ENCODE measurements around the gene KCNJ11. TPM values are rescaled to one million over a fixed set of nuclear protein-coding genes. Genes with fewer than 3 reads are reported as not detected.

The KCNJ11 gene
- total and polyA plus RNA-seq, 2 of the 8 experiments (the other 6 are each of a cell fraction or from before 2014, with no cell fraction given) = 3.8 to 6.3 TPM

DNA sequence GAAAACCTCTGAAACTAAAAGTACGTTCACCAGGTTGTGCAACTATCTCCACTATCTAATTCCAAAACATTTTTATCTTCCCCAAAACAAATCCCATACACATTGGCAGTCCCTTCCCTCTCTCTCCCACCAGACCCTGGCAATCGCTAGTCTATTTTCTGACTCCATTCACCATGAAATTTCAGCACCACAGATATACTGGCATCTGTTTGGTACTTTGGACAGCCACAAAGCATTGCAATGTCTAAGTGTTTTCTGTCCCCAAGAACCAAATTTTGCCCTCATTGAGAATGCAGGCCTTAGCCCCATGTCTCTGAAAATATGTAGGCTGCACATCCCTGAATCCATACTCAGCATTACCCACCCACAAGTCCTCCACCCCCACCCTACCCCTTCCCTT lies 28.0 kb upstream of the KCNJ11 start:
- H3K23me2 ChIP-seq (ENCODE audit: low read depth, low read length) = no peaks in the 10 kb centered on the region
- peaks cover 0 to 5% (median 3%) of the 10 kb centered on the region in 4 experiments; a peak in 4 of 7 replicates for H3K4me1 ChIP-seq (replicated peaks in 1 of 4; ENCODE audit: control insufficient read depth in 3 of 4, insufficient read depth in 4 of 4, low read length in 3 of 4)
- H3K9me3 ChIP-seq (ENCODE audit: insufficient read depth in 2 of 2, low read depth in 1 of 2, low read length in 1 of 2) = no peaks in the 10 kb centered on the region
- 92% methylated on average over 2 of the region's 2 CpGs; no CpG with 5 or more reads in 1 of the 2 experiments for WGBS, 2 experiments (ENCODE audit: extremely low coverage in 1 of 2, insufficient coverage in 1 of 2, insufficient read length in 1 of 2, insufficient replicate concordance in 2 of 2, low coverage in 1 of 2, low lambda C conversion rate in 2 of 2, missing lambda C conversion rate in 1 of 2)
- no peak overlapping the region for H2BK5ac ChIP-seq (ENCODE audit: low read depth, low read length)
- H3K4me3 ChIP-seq (ENCODE audit: extremely low read depth in 1 of 4, insufficient read depth in 2 of 4, low read depth in 3 of 4, low read length in 4 of 4) = no peak overlapping the region
- no peak overlapping the region for H2BK20ac ChIP-seq (ENCODE audit: low read length)
- H2BK15ac ChIP-seq (ENCODE audit: low read length) = no peak overlapping the region
- TF ChIP-seq SUZ12 (IDR thresholded peaks at IDR 0.05; ENCODE audit: low read length) (no peak), CHD1 (IDR thresholded peaks at IDR 0.05; ENCODE audit: low read depth, low read length) (no peak), CBX8 (IDR thresholded peaks at IDR 0.05; ENCODE audit: borderline replicate concordance, low read depth, low read length) (no peak)
- POLR2A ChIA-PET (ENCODE audit: partially characterized antibody) = no interaction called here
- no peak overlapping the region for H2AFZ ChIP-seq (ENCODE audit: low read length)
- no peaks in the 10 kb centered on the region for H3K36me3 ChIP-seq (ENCODE audit: control insufficient read depth in 2 of 4, insufficient read depth in 4 of 4, low read length in 3 of 4)
- H3K79me2 ChIP-seq (ENCODE audit: control insufficient read depth in 1 of 2, insufficient read depth in 2 of 2, low read length in 2 of 2) = no peaks in the 10 kb centered on the region
- H2BK120ac ChIP-seq (replicated peaks; ENCODE audit: low read depth, low read length) = no peak overlapping the region
- no peak for FAIRE-seq
- H4K8ac ChIP-seq (ENCODE audit: extremely low read depth, insufficient read depth, low read length) = no peak overlapping the region
- CTCF ChIA-PET (ENCODE audit: partially characterized antibody) = interaction anchor here (1.5 to 38.8 kb wide), 2 partner anchors 23 to 96 kb away, joined by 3 to 1414 read pairs; no protein-coding TSS in a partner anchor
- no peak overlapping the region for H3K14ac ChIP-seq (ENCODE audit: insufficient read length)
- H4K5ac ChIP-seq (ENCODE audit: insufficient read length, low read depth, low read length) = no peak overlapping the region
- no peak for DNase-seq (ENCODE audit: low read depth in 1 of 2, low spot score in 2 of 2)
- no peak overlapping the region for H2BK12ac ChIP-seq (ENCODE audit: low read depth, low read length)
- no peaks in the 10 kb centered on the region for H4K20me1 ChIP-seq (replicated peaks in 1 of 2; ENCODE audit: control insufficient read depth in 1 of 2, insufficient read depth in 2 of 2, low read length in 2 of 2)
- no peak overlapping the region for H3K23ac ChIP-seq (ENCODE audit: insufficient read length)
- H3K9ac ChIP-seq (replicated peaks in 1 of 4; ENCODE audit: extremely low read depth in 1 of 4, low read depth in 3 of 4, low read length in 3 of 4) = no peak overlapping the region
- no peak overlapping the region for H2AK5ac ChIP-seq (ENCODE audit: low read depth, low read length)
- no peak overlapping the region for H3K4ac ChIP-seq (replicated peaks; ENCODE audit: insufficient read length, low read depth, low read length)
- no peak overlapping the region for H3K56ac ChIP-seq (replicated peaks; ENCODE audit: insufficient read length, low read depth, low read length)
- H3K27me3 ChIP-seq (replicated peaks in 1 of 4; ENCODE audit: control insufficient read depth in 3 of 4, extremely low read depth in 1 of 4, insufficient read depth in 3 of 4, low read length in 3 of 4) = no peaks in the 10 kb centered on the region; a peak in 3 of 7 replicates
- H3K79me1 ChIP-seq (ENCODE audit: low read depth, low read length) = no peaks in the 10 kb centered on the region
- H3K18ac ChIP-seq (ENCODE audit: extremely low read depth, low read length) = no peak overlapping the region
- no peak overlapping the region for H3K27ac ChIP-seq (ENCODE audit: low read depth, low read length)
- H4K91ac ChIP-seq (replicated peaks; ENCODE audit: insufficient read length, low read length) = no peak overlapping the region
- no peak overlapping the region for H3K4me2 ChIP-seq (ENCODE audit: insufficient read depth in 1 of 2, low read depth in 2 of 2, low read length in 2 of 2)
